Activated B cell treated with CpG ODN at 0.5 μM for 24 hours (primary cell): Measurements from ENCODE around the gene MCM3. TPM values are rescaled to one million over a fixed set of nuclear protein-coding genes. Genes with fewer than 3 reads are reported as not detected.

ENCODE experiments used
- ATAC-seq: fragments of 200-7000 bp; cut with Tn5 transposase; one replicate; pipeline ENCODE4 v1.10.0; 2021; ENCODE audit warnings: low read depth, mild to moderate bottlenecking, moderate library complexity
- CTCF ChIA-PET: fragments of 350-600 bp; sonication (Branson Sonifier 250); formaldehyde crosslinking; loops from one replicate; lab custom pipeline; 2021; ENCODE audit warnings: antibody characterized with exemption; lab: Charles Lee
- POLR2A ChIA-PET: fragments of 350-600 bp; sonication (Branson Sonifier 250); formaldehyde crosslinking; loops from one replicate; lab custom pipeline; 2021; ENCODE audit warnings: antibody characterized with exemption; lab: Charles Lee
- DNase-seq: peaks from one replicate; pipeline ENCODE4 v3.0.0; 2022
- H3K27ac Mint-ChIP-seq: one replicate; pipeline ENCODE4 v1.8.0; 2020; ENCODE audit warnings: mixed read lengths
- H3K27me3 Mint-ChIP-seq: one replicate; pipeline ENCODE4 v1.8.0; 2021; ENCODE audit warnings: mixed read lengths
- H3K36me3 Mint-ChIP-seq: one replicate; pipeline ENCODE4 v1.8.0; 2021; ENCODE audit warnings: low read depth, mixed read lengths
- H3K4me1 Mint-ChIP-seq: one replicate; pipeline ENCODE4 v1.8.0; 2021; ENCODE audit warnings: mixed read lengths
- H3K4me3 Mint-ChIP-seq: one replicate; pipeline ENCODE4 v1.8.0; 2020; ENCODE audit warnings: mild to moderate bottlenecking, mixed read lengths
- H3K9me3 Mint-ChIP-seq: one replicate; pipeline ENCODE4 v1.8.0; 2020; ENCODE audit warnings: mixed read lengths
- intact Hi-C: fragments of 100-400 bp; cut with micrococcal nuclease; formaldehyde crosslinking; loops from one replicate; pipeline ENCODE4 v1.15.1; 2024
- total RNA-seq: library from RNA; stranded (reverse); gene quantifications from 2 replicates; pipeline ENCODE4 v1.2.3, GENCODE V29; 2022
- TF ChIP-seq, protein P1 (sequence below): fragments of 200-600 bp; IDR thresholded peaks from one replicate; pipeline ENCODE4 v1.8.0; 2022; ENCODE audit warnings: antibody characterized with exemption, mild to moderate bottlenecking

Gene MCM3
- total RNA-seq, 1 donor from 2014 or later = 73.2 TPM

DNA sequence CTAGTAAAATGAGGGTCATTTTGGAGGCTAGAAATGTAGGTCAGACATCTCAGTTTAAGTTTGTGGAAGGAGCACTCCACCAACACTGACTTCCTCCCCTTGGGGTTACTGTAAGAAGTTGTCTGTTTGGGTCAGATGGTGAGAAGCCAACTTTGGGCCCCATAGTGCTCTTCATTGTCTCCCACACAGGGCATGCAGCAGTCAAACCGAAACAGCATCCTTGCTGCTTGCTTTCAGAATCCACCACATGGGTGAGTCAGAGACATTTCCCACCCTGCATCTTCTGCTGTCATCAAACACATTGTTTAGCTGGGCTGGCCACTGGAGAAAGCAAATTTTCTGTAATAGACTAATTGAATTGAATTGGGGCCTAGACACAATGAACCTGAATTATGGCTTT lies 57.0 kb downstream of the MCM3 start:
- no peak overlapping the region for H3K27ac Mint-ChIP-seq
- no peak for ATAC-seq
- CTCF ChIA-PET = no interaction called here
- intact Hi-C loops = no loop called here
- DNase-seq = no peak
- H3K36me3 Mint-ChIP-seq = no peaks in the 10 kb centered on the region
- no peaks in the 10 kb centered on the region for H3K4me1 Mint-ChIP-seq
- TF ChIP-seq, protein P1, sequence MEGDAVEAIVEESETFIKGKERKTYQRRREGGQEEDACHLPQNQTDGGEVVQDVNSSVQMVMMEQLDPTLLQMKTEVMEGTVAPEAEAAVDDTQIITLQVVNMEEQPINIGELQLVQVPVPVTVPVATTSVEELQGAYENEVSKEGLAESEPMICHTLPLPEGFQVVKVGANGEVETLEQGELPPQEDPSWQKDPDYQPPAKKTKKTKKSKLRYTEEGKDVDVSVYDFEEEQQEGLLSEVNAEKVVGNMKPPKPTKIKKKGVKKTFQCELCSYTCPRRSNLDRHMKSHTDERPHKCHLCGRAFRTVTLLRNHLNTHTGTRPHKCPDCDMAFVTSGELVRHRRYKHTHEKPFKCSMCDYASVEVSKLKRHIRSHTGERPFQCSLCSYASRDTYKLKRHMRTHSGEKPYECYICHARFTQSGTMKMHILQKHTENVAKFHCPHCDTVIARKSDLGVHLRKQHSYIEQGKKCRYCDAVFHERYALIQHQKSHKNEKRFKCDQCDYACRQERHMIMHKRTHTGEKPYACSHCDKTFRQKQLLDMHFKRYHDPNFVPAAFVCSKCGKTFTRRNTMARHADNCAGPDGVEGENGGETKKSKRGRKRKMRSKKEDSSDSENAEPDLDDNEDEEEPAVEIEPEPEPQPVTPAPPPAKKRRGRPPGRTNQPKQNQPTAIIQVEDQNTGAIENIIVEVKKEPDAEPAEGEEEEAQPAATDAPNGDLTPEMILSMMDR = no peak
- no peaks in the 10 kb centered on the region for H3K9me3 Mint-ChIP-seq
- peaks cover 2% of the 10 kb centered on the region for H3K27me3 Mint-ChIP-seq
- POLR2A ChIA-PET = no interaction called here
- H3K4me3 Mint-ChIP-seq = no peak overlapping the region

DNA sequence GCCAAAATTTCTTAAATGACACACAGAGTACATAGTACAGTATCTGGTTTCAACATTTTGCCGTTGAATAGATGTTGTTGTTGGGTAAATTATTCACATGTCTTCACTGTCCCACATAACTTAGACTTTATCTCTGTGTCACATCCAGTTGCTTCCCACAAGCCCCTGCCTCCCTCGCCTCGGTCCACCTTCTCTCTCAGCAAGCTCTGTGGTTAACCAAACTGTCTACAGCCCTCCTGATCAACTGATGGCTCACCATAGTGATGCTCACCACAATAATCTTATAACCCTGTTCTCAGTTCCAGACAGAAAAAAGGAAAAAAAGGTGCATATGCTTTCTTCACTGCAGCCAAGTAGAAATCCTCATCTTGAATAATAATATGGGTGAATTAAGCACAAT lies 63.2 kb downstream of the MCM3 start:
- Mint-ChIP-seq H3K9me3 (no peaks in the 10 kb centered on the region), H3K4me1 (no peaks in the 10 kb centered on the region), H3K36me3 (no peaks in the 10 kb centered on the region), H3K27me3 (peaks cover 2% of the 10 kb centered on the region), H3K27ac (no peak overlapping the region), H3K4me3 (no peak overlapping the region)
- no peak for DNase-seq
- intact Hi-C loops = no loop called here
- POLR2A ChIA-PET = no interaction called here
- ATAC-seq = no peak
- TF ChIP-seq, protein P1 = no peak
- CTCF ChIA-PET = no interaction called here

DNA sequence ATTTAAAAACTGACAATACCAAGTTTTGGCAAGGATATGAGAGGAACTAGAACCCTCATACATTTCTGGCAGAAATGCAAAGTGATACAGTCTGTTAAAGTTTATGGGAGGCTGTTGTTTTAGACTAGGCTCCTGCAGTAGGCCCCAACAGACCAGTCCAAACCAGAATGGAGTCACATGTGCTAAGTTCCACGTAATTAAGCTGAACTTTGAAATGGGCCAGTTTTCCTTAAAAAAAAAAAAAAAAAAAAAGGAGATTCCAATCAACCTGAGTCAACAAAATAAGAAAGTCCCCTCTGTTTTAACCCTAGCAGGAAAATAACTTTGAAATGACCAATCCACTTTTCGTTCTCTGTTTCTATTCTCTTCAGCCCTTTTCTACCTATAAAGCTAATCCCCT lies 66.8 kb downstream of the MCM3 start:
- Mint-ChIP-seq H3K27ac (no peak overlapping the region), H3K36me3 (no peaks in the 10 kb centered on the region), H3K9me3 (no peaks in the 10 kb centered on the region), H3K4me1 (no peaks in the 10 kb centered on the region), H3K27me3 (peaks cover 1% of the 10 kb centered on the region), H3K4me3 (no peak overlapping the region)
- ChIA-PET POLR2A (no interaction called here), CTCF (no interaction called here)
- ATAC-seq (no peak), DNase-seq (no peak)
- intact Hi-C loops = no loop called here
- TF ChIP-seq, protein P1 = no peak

DNA sequence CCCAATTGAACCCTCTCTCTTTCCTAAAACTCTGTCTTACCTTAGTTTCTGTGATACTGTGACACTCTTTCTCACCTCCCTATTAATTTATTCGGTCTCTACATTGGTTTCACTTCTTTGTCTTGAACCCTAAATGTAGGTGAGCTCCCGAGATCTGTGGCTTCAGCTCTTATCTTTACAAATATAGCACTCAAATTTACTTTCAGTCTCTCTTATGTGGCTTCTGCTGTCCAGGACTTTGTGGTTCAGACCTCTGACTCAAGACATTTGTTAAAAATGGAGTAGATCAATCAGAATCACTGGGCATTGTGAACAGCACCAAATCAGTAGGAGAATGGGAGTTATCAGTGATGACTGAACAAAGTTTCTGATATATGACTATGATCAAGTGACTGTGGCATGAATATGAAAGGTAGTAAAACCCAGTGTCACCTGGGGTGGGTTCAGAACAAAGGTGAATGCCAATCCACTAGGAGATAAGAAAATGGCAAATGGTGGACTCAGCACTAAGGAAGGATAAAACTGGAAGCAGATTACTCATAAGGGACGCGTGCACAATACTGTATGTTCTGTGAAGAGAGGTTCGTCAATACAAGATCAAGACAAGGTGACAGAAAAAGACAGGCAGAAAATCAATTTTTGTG lies 67.5 kb downstream of the MCM3 start:
- Mint-ChIP-seq H3K4me1 (no peaks in the 10 kb centered on the region), H3K36me3 (no peaks in the 10 kb centered on the region), H3K4me3 (no peak overlapping the region), H3K9me3 (no peaks in the 10 kb centered on the region), H3K27ac (no peak overlapping the region), H3K27me3 (peaks cover 2% of the 10 kb centered on the region)
- TF ChIP-seq, protein P1 = no peak
- intact Hi-C loops = no loop called here
- ATAC-seq = no peak
- CTCF ChIA-PET = no interaction called here
- POLR2A ChIA-PET = no interaction called here
- DNase-seq = no peak

DNA sequence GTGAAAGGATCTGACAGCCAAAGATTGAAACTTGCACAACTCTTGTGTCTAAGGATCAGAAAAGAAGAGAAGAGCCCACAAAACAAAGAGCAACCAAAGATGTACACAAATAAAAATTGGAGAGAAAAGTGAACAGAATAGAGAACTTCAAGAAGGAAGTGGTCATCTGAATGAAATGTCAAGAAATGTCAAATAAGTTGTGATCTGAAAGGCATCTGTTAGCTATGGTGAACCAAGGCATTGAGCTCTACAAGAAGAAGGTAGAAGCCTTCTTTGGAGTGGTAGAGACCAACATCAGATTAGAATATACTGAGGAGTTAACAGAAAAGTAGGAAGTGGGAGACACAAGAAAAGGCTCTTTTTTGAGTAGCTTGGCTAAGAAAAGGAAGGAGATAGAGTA lies 68.8 kb downstream of the MCM3 start:
- H3K4me3 Mint-ChIP-seq = no peak overlapping the region
- H3K27ac Mint-ChIP-seq = no peak overlapping the region
- ChIA-PET POLR2A (no interaction called here), CTCF (no interaction called here)
- TF ChIP-seq, protein P1 = no peak
- H3K27me3 Mint-ChIP-seq = peaks cover 2% of the 10 kb centered on the region
- H3K36me3 Mint-ChIP-seq = no peaks in the 10 kb centered on the region
- H3K9me3 Mint-ChIP-seq = no peaks in the 10 kb centered on the region
- intact Hi-C loops = no loop called here
- ATAC-seq = no peak
- no peaks in the 10 kb centered on the region for H3K4me1 Mint-ChIP-seq
- no peak for DNase-seq

Other genes with a start within 250 kb of the MCM3 start
- gene PKHD1, start 197.1 kb downstream of the MCM3 start, total RNA-seq = not detected in 2 replicates
- not detected in 2 replicates for gene IL17A, start 98.4 kb downstream of the MCM3 start, total RNA-seq
- not detected in 2 replicates for gene IL17F, start 40.2 kb downstream of the MCM3 start, total RNA-seq
- 6.8 and 8.0 TPM in 2 replicates for gene PAQR8, start 77.4 kb upstream of the MCM3 start, total RNA-seq
- gene EFHC1, start 135.6 kb upstream of the MCM3 start, total RNA-seq = 15.8 and 23.2 TPM in 2 replicates